NCI-H146 (cell line): ENCODE data around the gene FAM151B.
"Not testable (repeated sequence)": the region's sequence is repeated elsewhere in the genome, so short reads cannot be mapped to it uniquely, and the experiment has no call there.

Experiments used
- DNase-seq: peaks from one replicate; lab custom pipeline; 2025; lab: John Stamatoyannopoulos, UW

The FAM151B gene

DNA sequence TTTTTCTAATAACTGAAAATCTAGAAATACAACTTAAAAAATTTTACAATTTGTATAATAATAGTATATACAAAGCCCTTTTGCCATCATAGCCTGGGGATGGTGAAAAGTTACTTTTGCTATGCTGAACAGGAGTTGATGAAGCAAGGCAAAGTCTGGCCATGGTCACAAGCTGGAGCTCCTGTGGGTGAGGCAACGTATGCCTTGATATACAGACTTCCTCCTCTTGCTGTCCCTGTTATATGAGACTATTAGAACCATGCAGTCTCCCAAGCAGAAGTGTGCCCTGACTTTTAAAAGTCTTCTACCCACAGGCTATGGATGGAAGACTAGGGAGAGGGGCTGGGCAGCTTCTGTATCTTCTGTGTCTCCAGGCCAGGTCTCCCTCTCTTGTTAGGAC lies 15.7 kb downstream of the FAM151B start:
- DNase-seq, result no peak

DNA sequence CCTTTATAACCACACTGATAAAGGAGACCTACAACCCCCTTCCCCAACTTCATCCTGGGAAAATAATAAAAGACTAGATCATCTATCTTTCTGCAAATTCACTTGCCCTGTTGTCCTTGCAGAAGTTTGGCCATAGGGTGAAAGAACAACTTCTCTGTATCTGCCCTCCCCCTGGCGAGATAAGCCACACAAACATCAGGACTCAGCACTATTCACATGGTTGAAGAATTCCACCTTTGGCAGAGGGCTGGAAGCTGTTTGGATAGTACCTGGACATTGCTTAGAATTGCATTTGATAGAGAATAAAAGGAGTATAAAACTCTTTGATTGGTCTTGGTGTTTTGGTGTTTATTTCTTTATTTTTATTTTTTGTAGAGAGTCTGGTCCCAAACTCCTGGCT lies 16.9 kb downstream of the FAM151B start:
- DNase-seq, result no peak

DNA sequence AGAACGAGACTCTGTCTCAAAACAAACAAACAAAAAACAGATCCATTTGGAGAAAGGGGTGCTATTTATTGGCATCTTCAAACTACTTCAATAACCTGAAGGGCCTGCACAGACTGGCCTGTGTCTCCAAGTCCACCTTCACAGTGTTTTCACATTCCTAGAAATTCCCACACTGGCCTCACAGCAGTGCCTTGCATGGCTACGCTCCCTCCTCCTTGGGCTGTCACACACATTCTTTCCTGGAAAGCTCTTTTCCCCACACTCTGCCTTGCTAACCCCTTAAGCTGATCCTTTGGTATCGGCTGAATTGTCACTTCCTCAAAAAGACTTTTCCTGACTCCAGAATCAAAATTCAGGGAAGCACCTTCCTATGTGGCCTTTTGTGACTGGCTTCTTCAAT lies 19.8 kb downstream of the FAM151B start:
- DNase-seq, result no peak

DNA sequence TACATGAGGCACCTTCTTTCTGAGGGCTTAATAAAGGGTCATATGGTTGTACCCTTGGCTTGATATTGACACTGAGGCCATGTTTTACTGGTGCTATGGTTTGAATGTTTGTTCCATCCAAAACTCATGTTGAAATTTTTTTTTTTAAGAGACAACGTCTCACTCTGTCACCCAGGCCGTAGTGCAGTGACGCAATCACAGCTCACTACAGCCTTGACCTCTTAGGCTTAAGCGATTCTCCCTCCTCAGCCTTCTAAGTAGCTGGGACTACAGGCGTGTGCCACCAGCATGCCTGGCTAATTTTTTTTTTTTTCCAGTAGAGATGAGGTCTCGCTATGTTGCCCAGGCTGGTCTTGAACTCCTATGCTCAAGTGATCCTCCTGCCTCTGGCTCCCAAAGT lies 20.9 kb downstream of the FAM151B start:
- DNase-seq, result no peak

DNA sequence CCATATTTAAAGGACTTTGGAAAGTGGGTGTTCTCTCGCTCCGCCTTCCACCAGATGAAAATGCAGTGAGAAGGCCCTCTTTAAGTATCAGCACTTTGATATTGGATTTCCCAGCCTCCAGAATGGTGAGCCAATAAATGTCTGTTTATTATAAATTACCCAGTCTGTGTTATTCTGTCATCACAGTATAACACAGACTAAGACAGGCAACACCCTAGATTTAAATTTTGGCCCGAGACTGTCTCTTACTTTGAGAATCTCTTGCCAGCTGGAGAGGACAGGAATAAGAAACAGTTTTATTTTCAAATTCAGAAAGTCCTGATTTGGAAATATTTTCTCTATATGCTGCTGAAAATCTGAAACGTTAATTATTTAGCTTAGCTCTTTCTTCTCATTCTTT lies 21.5 kb downstream of the FAM151B start:
- no peak for DNase-seq

DNA sequence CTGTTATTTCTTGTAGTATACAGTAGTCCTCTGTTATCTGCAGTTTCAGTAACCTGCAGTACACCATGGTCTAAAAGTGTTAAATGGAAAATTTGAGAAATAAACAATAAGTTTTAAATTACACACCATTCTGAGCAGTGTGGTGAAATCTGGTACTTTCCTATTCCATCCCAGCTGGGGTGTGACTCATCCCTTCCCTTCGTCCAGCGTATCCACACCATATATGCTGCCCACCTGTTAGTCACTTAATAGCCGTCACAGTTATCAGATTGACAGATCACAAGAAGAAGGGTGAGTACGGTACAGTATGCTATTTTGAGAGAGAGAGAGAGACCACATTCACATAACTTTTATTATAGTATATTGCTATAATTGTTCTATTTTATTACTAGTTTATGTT lies 28.9 kb downstream of the FAM151B start:
- DNase-seq, result no peak

DNA sequence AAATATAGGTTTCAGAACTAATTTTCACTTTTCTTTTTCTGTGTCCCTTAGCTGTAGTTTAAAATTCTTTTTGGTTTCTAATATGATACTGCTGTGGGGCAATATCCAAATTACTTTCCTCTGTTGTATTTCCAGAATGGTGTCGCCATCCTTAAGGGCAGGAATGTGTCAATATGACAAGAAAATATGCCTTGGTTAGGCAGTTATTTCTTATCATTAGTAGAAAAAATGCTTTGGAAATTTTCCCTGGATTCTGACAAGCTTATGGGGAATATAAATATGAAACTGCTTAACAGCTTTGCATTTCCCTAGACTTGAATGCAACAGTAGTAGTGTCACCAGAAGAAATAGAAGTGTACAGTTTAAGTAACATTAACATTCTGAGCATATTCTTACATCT lies 52.8 kb downstream of the FAM151B start:
- no peak for DNase-seq

DNA sequence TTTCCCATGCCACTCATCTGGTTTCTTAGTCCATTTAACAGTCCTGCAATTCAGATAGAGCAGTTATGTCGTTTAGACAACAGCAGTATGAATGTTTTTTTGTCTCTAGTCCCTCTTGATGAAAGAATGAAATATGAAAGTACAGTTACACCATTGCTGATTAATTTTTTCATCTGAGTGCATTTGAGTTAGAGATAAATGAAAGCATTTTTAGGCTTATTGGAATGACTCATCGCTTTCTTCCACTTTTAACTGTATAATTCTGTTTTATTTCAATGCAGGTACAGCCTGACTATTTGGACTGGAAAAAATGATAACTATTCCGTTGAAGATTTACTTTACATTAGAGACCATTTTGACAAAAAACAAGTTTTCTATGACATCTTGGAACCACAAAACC lies 53.5 kb downstream of the FAM151B start:
- DNase-seq, result no peak

DNA sequence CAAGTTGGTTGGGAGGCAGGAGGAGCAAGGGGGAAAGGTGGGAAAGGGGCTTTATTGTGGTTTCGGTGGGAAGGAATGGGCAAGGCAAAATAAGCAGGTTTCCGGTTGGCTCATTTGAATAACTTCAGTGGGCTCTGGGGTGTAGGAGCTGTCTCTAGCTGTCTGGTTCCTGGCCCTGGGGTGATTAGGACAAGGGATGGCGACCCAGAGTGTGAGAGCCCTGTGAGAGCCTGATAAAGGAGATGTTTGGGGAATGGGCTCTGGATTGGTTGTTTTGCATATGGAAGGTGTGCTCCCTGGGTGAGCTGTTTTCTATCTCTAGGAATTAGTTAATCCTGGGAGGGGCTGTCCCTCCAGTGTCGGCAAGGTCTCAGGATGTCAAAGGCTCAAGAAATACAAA lies 66.7 kb downstream of the FAM151B start:
- DNase-seq, result no peak

DNA sequence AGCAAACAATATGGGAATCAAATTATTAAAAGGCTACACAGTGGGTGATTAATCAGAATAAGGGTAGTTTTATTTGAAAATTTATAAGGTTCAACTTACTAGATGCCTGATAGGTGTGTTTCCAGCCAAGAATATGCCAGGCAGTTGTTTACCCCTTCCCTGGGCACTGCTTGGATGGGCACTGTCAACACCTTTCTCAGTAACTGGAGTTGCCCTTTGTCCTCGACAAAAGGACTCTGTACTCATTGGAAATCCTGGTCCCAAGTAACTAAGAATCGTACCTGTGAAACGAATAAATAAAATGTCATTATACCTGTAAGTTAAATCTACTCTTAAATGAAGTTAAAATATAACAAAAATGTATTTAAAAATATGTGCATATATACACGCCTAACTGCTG lies 67.2 kb downstream of the FAM151B start:
- DNase-seq, result no peak

DNA sequence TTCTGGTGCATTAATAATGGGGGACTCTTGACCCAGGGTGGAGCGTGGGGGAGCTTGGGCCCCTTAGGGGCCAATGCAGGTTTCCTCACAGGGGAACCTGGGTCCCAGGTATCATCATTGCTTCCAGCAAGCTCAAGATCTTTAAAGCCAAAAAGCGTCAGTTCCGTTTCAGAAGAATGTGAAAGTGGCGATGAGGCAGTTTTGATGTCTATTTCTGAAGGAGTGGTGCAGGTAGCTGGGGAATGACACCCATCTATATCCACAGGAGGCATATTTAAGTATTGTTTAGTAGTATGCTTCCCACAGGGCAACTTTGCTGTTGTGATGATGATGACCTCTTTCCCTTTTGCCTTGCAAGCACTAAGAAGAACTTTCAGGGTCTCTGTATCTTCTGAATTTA lies 71.3 kb downstream of the FAM151B start:
- no peak for DNase-seq

DNA sequence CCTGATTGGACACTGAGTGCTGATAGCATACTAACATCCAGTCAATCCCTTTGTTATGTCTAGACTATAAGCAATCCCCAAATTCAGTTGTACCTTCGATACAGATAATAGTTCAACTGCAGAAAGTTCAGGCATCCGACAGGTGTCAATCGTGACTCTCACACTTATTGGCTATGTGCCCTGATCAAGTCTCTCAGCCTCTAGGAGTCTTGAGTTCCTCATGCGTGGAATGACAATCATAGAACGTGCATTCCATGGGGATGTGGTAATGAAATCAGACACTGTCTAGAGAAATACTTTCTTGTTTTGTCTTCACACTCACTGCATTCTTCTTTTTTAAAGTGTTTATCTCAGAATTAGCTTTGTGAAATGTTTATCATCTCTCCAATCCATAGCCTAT lies 77.4 kb downstream of the FAM151B start:
- no peak for DNase-seq

DNA sequence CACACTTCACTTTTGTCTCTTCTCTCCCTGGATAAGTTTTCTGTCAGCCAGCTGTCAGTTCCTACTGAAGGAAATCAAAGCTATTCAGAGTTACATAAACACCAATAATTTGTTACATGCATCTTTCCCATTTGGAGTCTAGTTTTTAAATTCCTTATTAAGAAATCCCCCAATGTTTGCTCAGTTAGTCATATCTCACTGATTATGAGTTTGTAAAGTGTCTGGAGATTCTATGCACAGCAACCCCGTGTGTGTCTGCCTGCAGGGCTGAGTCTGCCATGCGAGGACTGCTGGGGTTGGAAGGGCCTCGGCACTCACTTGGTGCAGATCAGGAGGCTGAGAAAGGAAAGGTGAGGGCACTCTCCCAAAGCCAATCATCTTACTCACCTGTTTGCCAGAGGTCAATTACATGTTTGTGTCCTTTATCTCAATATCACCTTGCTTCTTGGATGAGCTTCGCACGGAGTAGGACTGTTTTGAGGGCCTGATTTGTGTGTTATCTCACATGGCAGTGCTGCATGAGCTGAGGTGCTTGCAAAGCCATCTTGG lies 78.9 kb downstream of the FAM151B start:
- DNase-seq, result no peak

DNA sequence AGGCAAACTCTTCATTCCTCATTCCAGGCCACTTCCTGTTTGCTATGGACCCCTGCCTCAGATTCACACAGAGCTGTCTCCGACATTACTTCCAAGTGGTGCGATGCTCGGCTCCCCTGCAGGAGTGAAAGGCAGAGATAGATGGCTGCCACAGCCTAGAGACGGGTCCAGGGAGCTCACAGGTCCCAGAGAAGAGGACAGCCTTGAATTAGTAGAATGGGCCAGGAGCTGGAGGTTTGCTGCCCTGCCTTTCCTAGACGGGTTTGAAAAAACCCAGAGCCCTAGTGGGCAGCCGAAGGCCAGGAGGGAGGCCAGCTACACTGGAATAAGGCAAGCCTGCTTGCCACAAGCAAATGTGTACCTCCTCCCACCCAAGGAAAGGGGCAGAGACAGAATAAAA lies 80.4 kb downstream of the FAM151B start:
- no peak for DNase-seq

DNA sequence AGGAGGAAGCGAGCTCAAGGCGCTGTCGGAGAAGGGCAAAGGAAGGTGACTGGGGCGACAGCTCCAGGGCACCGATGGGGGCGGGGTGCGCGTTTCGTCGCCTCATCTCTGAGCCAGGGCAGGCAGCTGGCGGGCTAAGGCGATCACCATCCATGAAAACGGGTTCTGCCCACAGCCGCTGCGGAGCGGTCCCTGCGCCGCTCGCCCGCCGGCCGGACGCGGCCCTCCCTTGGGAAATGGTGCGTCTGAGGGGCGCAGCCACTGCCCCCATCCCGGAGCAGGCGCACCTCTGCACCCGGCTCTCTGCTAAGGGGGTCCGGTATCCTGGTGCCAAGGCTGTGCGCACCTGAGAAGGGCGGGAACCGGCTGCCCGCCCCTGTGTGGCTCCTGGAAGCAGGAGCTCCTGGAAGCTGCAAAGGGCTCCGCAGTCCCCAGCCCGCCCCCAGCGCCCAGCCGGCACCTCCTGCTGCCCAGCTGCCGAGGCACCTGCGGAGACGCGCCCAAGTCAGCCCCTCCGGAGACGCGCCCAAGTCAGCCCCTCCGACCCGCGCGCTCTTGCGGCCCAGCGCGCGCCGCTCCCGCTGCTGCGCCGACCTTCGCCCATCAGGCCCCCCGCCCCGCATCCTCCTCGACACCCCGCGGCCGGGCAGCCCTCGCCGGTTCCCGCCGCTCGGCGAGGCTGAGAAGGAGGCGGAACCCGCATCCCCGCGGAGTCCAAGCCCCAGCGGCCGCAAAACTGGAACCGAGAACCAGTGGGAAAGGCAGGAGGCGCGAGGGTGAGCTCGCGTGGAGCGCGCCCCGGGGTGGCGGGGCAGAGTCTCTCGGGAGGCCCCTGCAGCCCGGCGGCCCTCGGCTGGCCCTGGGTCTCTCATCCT lies 81.4 kb downstream of the FAM151B start:
- peak; percentile 65 for DNase-seq

DNA sequence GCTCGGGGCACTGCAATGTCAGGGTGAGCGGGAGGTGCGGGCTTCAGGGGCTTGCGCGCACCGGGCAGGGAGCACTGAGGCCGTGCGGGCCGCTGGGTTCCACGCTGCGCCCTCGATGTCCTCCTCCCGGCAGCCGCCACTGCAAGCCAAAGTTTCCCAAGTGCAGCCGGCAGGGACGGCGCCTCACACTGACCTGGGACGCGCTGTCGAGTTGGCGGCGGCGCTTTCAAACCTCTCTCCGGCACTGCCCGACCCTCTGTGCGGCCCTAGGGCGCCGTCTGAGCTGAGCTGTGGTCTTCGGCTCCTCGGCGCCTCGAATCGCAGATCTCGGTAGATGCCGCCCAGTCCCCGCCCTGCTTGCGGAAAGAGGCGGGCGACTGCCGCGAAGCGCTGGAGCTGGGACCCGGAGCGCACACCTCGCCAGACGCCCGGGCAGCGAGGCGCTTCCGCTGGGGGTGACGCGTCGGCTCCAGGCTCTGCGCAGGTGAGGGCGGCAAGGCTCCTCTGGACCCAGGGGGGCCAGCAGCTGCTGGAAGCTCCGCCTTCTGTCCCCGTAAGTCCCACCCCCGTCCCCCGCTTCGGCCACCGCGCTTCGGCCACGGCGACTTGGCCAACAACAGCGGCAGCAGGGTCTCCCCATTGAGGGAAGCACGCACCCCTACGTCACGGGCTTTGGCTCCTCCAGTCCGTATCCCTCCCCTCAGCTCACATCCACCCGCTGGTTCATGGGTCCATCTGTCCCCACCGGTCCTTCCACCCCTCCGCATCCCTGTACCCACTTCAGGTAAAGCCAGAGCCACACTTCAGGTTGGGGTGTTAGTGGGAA lies 82.3 kb downstream of the FAM151B start, which contains the start of gene ANKRD34B:
Gene ANKRD34B (minus strand): TSS at position 320 of the 826 bp plus-strand sequence. CDS start 10,261 bp downstream, outside the sequence.
- peak; percentile 83 for DNase-seq

DNA sequence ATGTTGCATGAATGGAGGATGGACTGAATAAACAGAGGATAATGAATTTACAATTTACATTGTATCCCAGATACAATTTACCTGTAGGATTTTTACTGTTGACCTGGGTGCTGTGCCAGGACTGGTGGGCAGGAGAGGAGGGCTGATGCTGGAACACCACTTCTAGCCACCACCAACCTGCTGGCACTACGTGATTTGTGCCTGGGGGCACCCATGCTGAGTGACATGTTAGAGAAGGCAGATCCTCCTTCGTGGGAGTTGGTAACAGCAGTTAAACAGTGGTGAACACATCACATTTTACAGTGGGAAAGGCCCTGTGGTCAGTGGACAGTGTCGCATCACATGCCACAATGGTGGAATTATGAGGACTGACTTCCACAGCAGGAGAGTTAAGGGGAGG lies 85.2 kb downstream of the FAM151B start:
- no peak for DNase-seq

DNA sequence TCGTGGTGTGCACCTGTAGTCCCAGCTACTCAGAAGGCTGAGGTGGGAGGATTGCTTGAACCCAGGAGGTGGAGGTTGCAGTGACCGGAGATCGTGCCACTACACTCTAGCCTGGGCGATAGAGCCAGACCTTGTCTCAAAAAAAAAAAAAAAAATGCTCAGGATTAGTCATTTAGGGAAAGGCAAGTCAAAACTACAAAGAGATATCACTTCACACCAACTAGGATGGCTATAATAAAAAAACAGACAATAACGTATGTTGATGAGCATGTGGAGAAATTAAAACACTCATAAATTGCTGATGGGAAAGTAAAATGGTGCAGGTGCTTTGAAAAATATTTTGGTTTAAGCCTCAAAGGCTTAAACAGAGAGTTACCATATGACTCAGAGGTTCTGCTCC lies 88.5 kb downstream of the FAM151B start:
- DNase-seq, result no peak

DNA sequence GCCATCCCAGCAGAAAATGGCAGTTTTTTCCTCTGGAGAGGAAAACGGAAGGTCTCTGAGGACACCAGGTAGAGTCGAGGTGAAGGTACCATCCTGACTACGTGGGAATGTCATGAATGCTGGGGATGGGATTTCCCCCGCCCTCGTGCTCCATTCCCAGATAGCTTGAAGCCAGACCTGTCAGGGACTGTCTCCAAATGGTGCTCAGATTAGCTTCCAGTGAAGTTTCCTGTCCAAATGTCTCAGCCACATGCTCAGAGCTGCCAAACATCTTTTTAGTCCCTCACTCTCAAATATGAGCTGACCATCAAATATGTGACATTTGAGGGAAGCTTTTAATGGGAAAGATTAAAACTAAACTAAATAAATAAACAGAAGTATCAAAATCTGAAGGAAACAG lies 89.8 kb downstream of the FAM151B start:
- no peak for DNase-seq

DNA sequence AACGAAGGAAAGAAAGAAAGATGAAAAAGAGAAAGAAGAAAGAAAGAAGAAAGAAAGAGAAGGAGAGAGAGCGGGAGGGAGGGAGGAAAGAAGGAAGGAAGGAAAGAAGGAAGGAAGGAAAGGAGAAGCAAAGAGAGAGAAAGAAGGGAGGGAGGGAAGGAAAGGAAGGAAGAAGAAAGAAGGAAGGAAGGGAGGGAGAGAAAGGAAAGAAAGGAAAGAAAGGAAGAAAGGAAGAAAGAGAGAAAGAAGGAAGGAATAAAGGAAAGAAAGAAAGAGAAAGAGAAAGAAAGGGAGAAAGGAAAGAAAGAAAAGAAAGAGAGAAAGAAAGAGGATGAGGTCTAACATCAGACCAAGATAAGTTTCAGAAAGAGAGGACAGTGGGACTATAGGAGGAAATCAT lies 91.2 kb downstream of the FAM151B start:
- DNase-seq, result no peak

DNA sequence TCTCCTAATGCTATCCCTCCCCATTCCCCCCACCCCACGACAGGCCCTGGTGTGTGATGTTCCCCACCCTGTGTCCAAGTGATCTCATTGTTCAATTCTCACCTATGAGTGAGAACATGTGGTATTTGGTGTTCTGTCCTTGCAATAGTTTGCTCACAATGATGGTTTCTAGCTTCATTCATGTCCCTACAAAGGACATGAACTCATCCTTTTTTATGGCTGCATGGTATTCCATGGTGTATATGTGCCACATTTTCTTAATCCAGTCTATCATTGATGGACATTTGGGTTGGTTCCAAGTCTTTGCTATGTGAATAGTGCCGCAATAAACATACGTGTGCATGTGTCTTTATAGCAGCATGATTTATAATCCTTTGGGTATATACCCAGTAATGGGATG lies 92.4 kb downstream of the FAM151B start:
- not testable (repeated sequence) for DNase-seq

DNA sequence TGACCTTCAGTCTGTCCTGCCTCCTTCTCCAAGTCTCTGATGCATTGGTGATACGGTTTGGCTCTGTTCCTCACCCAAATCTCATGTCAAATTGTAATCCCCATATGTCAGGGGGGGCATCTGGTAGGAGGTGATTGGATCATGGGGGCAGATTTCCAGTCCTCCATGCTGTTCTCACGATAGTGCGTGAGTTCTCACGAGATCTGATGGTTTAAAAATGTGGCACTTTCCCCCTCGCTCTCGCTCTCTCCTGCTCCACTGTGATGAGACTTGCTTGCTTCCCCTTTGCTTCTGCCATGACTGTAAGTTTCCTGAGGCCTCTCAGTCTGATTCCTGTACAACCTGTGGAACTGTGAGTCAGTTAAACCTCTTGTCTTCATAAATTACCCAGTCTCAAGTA lies 96.9 kb downstream of the FAM151B start:
- no peak for DNase-seq
